ENCODE measurements around the gene TRMT1L. TPM values are rescaled to one million over a fixed set of nuclear protein-coding genes. Genes with fewer than 3 reads are reported as not detected.

TRMT1L gene
- total RNA-seq, 2 donors from 2014 or later = 5.4 to 18.7 TPM

DNA sequence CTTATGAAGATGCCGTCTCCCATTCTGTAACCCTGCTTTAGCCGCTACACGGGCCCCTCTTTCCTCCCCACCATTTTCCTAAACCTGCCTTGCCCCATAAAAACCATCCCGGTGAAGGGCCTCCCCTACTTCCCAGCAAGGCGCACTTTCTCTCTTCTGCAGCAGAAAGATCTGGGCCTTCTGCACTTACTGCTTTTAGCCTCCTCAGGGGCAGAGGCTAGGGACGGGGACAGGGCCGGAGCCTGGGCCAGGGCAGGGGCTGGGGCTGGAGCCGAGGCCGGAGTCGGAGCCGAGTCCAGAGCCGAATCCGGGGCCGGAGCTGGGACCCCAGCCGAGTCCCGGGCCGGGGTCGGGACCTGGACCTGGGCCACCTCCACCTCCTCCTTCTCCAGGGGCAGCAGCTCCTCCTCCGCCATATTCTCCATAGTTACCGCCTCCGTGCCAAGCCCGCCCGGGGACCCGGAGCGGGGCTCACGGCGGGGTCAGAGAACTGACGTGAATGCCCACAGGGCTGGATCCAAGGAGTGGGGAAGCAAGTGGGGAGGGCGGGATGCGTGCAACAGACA is 382 bp downstream of the TRMT1L start:
- peak; percentile 20 for DNase-seq (ENCODE audit: low spot score)
- Histone ChIP-seq H3K27ac (peak overlapping the region; percentile 99), H3K4me3 (peak overlapping the region; percentile 95), H3K27me3 (replicated peaks; ENCODE audit: insufficient read depth) (no peaks in the 10 kb centered on the region), H3K36me3 (peaks cover under 1% of the 10 kb centered on the region), H3K9me3 (no peaks in the 10 kb centered on the region), H3K4me1 (ENCODE audit: control insufficient read depth in 1 of 2, low read depth in 2 of 2) (peaks cover 27 to 33% of the 10 kb centered on the region in 2 donors)
- ATAC-seq (ENCODE audit: insufficient number of reproducible peaks, low FRiP score, low read depth) = peak; percentile 55
- TF ChIP-seq, protein P1, sequence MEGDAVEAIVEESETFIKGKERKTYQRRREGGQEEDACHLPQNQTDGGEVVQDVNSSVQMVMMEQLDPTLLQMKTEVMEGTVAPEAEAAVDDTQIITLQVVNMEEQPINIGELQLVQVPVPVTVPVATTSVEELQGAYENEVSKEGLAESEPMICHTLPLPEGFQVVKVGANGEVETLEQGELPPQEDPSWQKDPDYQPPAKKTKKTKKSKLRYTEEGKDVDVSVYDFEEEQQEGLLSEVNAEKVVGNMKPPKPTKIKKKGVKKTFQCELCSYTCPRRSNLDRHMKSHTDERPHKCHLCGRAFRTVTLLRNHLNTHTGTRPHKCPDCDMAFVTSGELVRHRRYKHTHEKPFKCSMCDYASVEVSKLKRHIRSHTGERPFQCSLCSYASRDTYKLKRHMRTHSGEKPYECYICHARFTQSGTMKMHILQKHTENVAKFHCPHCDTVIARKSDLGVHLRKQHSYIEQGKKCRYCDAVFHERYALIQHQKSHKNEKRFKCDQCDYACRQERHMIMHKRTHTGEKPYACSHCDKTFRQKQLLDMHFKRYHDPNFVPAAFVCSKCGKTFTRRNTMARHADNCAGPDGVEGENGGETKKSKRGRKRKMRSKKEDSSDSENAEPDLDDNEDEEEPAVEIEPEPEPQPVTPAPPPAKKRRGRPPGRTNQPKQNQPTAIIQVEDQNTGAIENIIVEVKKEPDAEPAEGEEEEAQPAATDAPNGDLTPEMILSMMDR (IDR thresholded peaks at IDR 0.05) = no peak

DNA sequence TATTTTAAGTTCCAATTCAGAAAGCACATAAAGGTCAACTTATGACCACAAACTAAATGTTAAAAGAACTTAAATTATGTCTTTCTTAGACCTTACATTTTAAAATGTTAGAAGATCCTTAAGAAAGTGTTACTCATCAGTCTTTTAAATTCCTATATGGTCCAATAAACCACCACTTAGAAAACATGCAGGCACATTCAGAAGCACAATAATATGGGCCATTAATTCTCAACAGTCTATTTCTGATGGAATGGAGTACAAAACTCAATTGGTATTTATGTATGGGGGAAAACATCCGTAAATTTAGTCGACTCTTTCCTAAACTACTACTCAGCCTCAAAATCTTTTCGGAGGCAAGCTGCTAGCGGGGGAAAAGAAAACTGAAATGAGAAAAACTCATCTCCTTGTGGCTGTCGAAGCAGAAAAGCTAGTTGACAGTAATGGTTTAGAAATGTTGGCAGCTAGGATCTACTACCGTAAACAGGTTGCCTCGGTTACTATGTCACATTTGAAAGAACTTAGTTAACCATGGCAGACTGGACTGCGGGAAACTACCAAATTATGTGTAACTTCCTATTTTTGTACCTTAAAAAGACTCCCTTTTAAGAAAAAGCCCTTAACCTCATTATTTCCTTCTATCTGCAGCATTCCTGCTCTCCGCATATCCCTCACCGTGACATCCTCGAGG is 1.0 kb downstream of the TRMT1L start:
- peak overlapping the region; percentile 99 for H3K27ac ChIP-seq
- TF ChIP-seq, protein P1 (IDR thresholded peaks at IDR 0.05) = no peak
- H3K27me3 ChIP-seq (replicated peaks; ENCODE audit: insufficient read depth) = no peaks in the 10 kb centered on the region
- DNase-seq (ENCODE audit: low spot score) = no peak
- H3K9me3 ChIP-seq = no peaks in the 10 kb centered on the region
- ATAC-seq (ENCODE audit: insufficient number of reproducible peaks, low FRiP score, low read depth) = no peak
- H3K4me3 ChIP-seq = peak overlapping the region; percentile 95
- peaks cover 27 to 33% of the 10 kb centered on the region in 2 donors for H3K4me1 ChIP-seq (ENCODE audit: control insufficient read depth in 1 of 2, low read depth in 2 of 2)
- peaks cover 2% of the 10 kb centered on the region for H3K36me3 ChIP-seq

GRCh38 chr1:185154912-185155513 is 1.7 kb downstream of the TRMT1L start:
- H3K27ac ChIP-seq = peak overlapping the region; percentile 99
- H3K9me3 ChIP-seq = no peaks in the 10 kb centered on the region
- H3K4me3 ChIP-seq = peak overlapping the region; percentile 95
- no peaks in the 10 kb centered on the region for H3K27me3 ChIP-seq (replicated peaks; ENCODE audit: insufficient read depth)
- peaks cover 2% of the 10 kb centered on the region for H3K36me3 ChIP-seq
- TF ChIP-seq, protein P1 (IDR thresholded peaks at IDR 0.05) = no peak
- peaks cover 27 to 33% of the 10 kb centered on the region in 2 donors for H3K4me1 ChIP-seq (ENCODE audit: control insufficient read depth in 1 of 2, low read depth in 2 of 2)
- ATAC-seq (ENCODE audit: insufficient number of reproducible peaks, low FRiP score, low read depth) = no peak
- DNase-seq (ENCODE audit: low spot score) = no peak

- Histone ChIP-seq H3K9me3 (no peaks in the 10 kb centered on the region), H3K4me1 (ENCODE audit: control insufficient read depth in 1 of 2, low read depth in 2 of 2) (peaks cover 19 to 23% of the 10 kb centered on the region in 2 donors), H3K36me3 (peaks cover 13% of the 10 kb centered on the region), H3K27ac (no peak overlapping the region), H3K4me3 (no peak overlapping the region), H3K27me3 (replicated peaks; ENCODE audit: insufficient read depth) (no peaks in the 10 kb centered on the region)
- ATAC-seq (ENCODE audit: insufficient number of reproducible peaks, low FRiP score, low read depth) (no peak), DNase-seq (ENCODE audit: low spot score) (no peak)
- TF ChIP-seq, protein P1 (IDR thresholded peaks at IDR 0.05) = no peak
These were observed 4.5 kb downstream of the TRMT1L start for GRCh38 chr1:185152187-185152767.

DNA sequence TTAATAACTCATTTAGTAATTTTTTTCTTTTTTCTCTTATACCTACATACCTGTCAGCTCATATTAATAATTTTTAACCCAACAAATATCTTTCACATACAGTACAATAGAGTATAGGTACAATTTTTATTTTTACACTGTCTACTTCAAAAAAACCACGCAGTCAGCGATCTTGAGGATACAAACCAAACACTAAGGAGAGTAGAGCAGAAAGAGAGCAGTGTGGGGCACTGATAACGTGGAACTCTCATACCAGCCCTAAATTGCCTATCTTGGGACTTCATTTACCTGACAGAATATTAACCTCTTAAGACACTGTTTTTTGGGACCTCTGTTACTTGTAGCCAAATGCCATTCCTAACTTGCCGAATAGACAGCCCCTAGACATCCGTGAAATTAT is 5.5 kb downstream of the TRMT1L start:
- ATAC-seq (ENCODE audit: insufficient number of reproducible peaks, low FRiP score, low read depth) = no peak
- Histone ChIP-seq H3K36me3 (peaks cover 15% of the 10 kb centered on the region), H3K27ac (no peak overlapping the region), H3K4me3 (no peak overlapping the region), H3K27me3 (replicated peaks; ENCODE audit: insufficient read depth) (no peaks in the 10 kb centered on the region), H3K4me1 (ENCODE audit: control insufficient read depth in 1 of 2, low read depth in 2 of 2) (peaks cover 19 to 23% of the 10 kb centered on the region in 2 donors), H3K9me3 (no peaks in the 10 kb centered on the region)
- DNase-seq (ENCODE audit: low spot score) = no peak
- TF ChIP-seq, protein P1 (IDR thresholded peaks at IDR 0.05) = no peak

Measured in thoracic aorta (tissue), 2 donors.